Measurements from ENCODE around the gene ASPSCR1. TPM values are rescaled to one million over a fixed set of nuclear protein-coding genes. Genes with fewer than 3 reads are reported as not detected.

ASPSCR1 gene
- total RNA-seq, 1 donor from 2014 or later = 12.6 TPM

GRCh38 chr17:81960130-81960958 lies 17.1 kb upstream of the ASPSCR1 start:
- DNase-seq (ENCODE audit: low read depth) = no peak

GRCh38 chr17:81961087-81961511 lies 16.3 kb upstream of the ASPSCR1 start, which contains the start of gene NOTUM:
NOTUM (minus strand) TSS chr17:81961187; CDS start chr17:81960909, 278 bp downstream.
- DNase-seq (ENCODE audit: low read depth) = no peak

GRCh38 chr17:81961521-81962498 lies 15.6 kb upstream of the ASPSCR1 start:
- no peak for DNase-seq (ENCODE audit: low read depth)

- DNase-seq (ENCODE audit: low read depth) = no peak
Measured at GRCh38 chr17:81962499-81963441, 14.7 kb upstream of the ASPSCR1 start.

- no peak for DNase-seq (ENCODE audit: low read depth)
Measured at GRCh38 chr17:81964081-81964849, 13.2 kb upstream of the ASPSCR1 start.

GRCh38 chr17:81966343-81967243 lies 10.8 kb upstream of the ASPSCR1 start:
- DNase-seq (ENCODE audit: low read depth) = no peak

- no peak for DNase-seq (ENCODE audit: low read depth)
Measured at GRCh38 chr17:81967244-81967532, 10.2 kb upstream of the ASPSCR1 start.

GRCh38 chr17:81967533-81968395 lies 9.7 kb upstream of the ASPSCR1 start:
- DNase-seq (ENCODE audit: low read depth) = peak; percentile 58

GRCh38 chr17:81968396-81968745 lies 9.1 kb upstream of the ASPSCR1 start:
- DNase-seq (ENCODE audit: low read depth) = no peak

GRCh38 chr17:81968850-81969812 lies 8.3 kb upstream of the ASPSCR1 start:
- no peak for DNase-seq (ENCODE audit: low read depth)

GRCh38 chr17:81973432-81973831 lies 4.0 kb upstream of the ASPSCR1 start:
- DNase-seq (ENCODE audit: low read depth) = no peak

GRCh38 chr17:81976332-81977210 lies 858 bp upstream of the ASPSCR1 start:
- no peak for DNase-seq (ENCODE audit: low read depth)

- no peak for DNase-seq (ENCODE audit: low read depth)
Measured at GRCh38 chr17:81978524-81979298, 1.3 kb downstream of the ASPSCR1 start.

GRCh38 chr17:81980122-81980521 lies 2.7 kb downstream of the ASPSCR1 start:
- no peak for DNase-seq (ENCODE audit: low read depth)

- DNase-seq (ENCODE audit: low read depth) = no peak
Measured at GRCh38 chr17:81980707-81981343, 3.4 kb downstream of the ASPSCR1 start.

Measured in renal cortical epithelial cell (primary cell).